Measurements from ENCODE around the gene PSMD5. TPM values are rescaled to one million over a fixed set of nuclear protein-coding genes. Genes with fewer than 3 reads are reported as not detected.
"Not testable (repeated sequence)": the region's sequence is repeated elsewhere in the genome, so short reads cannot be mapped to it uniquely, and the experiment has no call there.

PSMD5 gene
- total RNA-seq, 2 donors from 2014 or later, result 59.5 to 70.4 TPM

DNA sequence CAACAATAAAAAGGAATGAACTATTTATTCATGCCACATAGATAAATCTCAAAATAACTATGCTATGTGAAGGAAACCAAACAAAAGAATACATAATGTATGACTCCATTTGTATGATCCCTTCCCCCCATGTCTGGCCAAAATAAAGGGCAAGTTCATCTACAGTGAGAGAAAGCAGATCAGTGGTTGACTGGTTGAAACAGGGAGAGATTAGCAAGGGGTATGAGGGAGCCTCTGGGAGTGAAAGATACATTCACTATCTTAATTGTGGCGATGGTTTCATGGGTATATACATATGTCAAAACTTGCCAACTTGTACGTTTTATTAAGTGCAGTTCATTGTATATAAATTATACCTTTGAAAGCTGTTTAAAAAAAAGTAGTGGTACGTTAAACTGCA is 4.8 kb downstream of the PSMD5 start:
- H3K4me3 Mint-ChIP-seq, result no peak overlapping the region
- no peak for ATAC-seq
- peak overlapping the region in 1 of 2 donors; percentile 15 for H3K27ac Mint-ChIP-seq
- no peaks in the 10 kb centered on the region for H3K27me3 Mint-ChIP-seq
- H3K4me1 Mint-ChIP-seq (ENCODE audit: low read depth in 2 of 2), result peaks cover 33 to 36% of the 10 kb centered on the region in 2 donors
- no peaks in the 10 kb centered on the region for H3K9me3 Mint-ChIP-seq
- no peak for DNase-seq (ENCODE audit: low spot score)
- peaks cover 13% of the 10 kb centered on the region for H3K36me3 Mint-ChIP-seq

- ATAC-seq (no peak), DNase-seq (ENCODE audit: low spot score) (no peak)
- Mint-ChIP-seq H3K27me3 (no peaks in the 10 kb centered on the region), H3K27ac (no peak overlapping the region), H3K4me3 (no peak overlapping the region), H3K36me3 (peaks cover 29% of the 10 kb centered on the region), H3K9me3 (no peaks in the 10 kb centered on the region), H3K4me1 (ENCODE audit: low read depth in 2 of 2) (peaks cover 9 to 10% of the 10 kb centered on the region in 2 donors)
Observed at GRCh38 chr9:120833325-120833724, 9.4 kb downstream of the PSMD5 start.

DNA sequence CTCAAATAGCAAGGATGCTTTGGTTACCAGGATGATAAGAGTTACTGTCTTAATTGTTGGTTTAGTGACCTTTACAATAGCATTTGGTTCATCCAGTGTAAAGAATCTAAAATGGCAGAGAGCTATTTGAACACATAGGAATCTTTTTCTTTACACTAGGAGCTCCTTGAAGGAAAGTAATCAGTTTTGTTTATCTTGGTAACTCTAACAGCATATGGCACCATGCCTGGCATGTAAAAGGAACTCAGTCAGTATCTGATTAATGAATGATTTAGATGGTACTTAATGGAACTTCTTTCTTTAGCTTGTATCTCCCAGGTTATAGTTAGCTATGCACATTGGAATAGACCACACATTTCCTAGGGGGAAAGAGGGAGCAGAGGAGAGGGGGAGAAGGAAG is 9.9 kb downstream of the PSMD5 start:
- Mint-ChIP-seq H3K4me1 (ENCODE audit: low read depth in 2 of 2) (peaks cover 8 to 9% of the 10 kb centered on the region in 2 donors), H3K36me3 (peaks cover 29% of the 10 kb centered on the region), H3K9me3 (no peaks in the 10 kb centered on the region), H3K4me3 (no peak overlapping the region), H3K27me3 (no peaks in the 10 kb centered on the region), H3K27ac (no peak overlapping the region)
- DNase-seq (ENCODE audit: low spot score), result no peak
- no peak for ATAC-seq

- Mint-ChIP-seq H3K36me3 (peaks cover 26% of the 10 kb centered on the region), H3K9me3 (no peaks in the 10 kb centered on the region), H3K4me3 (no peak overlapping the region), H3K27me3 (no peaks in the 10 kb centered on the region), H3K27ac (no peak overlapping the region), H3K4me1 (ENCODE audit: low read depth in 2 of 2) (peaks cover 4 to 6% of the 10 kb centered on the region in 2 donors)
- DNase-seq (ENCODE audit: low spot score) (no peak), ATAC-seq (no peak)
Observed at GRCh38 chr9:120830865-120831264, 11.9 kb downstream of the PSMD5 start.

- H3K27me3 Mint-ChIP-seq, result no peaks in the 10 kb centered on the region
- ATAC-seq, result no peak
- peaks cover 2 to 4% of the 10 kb centered on the region in 2 donors for H3K4me1 Mint-ChIP-seq (ENCODE audit: low read depth in 2 of 2)
- peaks cover 24% of the 10 kb centered on the region for H3K36me3 Mint-ChIP-seq
- H3K9me3 Mint-ChIP-seq, result no peaks in the 10 kb centered on the region
- no peak for DNase-seq (ENCODE audit: low spot score)
- no peak overlapping the region for H3K27ac Mint-ChIP-seq
- no peak overlapping the region for H3K4me3 Mint-ChIP-seq
Observed at GRCh38 chr9:120830151-120830550, 12.6 kb downstream of the PSMD5 start.

GRCh38 chr9:120829650-120830049 is 13.1 kb downstream of the PSMD5 start:
- peaks cover 25% of the 10 kb centered on the region for H3K36me3 Mint-ChIP-seq
- H3K27ac Mint-ChIP-seq, result no peak overlapping the region
- DNase-seq (ENCODE audit: low spot score), result no peak
- H3K27me3 Mint-ChIP-seq, result no peaks in the 10 kb centered on the region
- no peaks in the 10 kb centered on the region for H3K9me3 Mint-ChIP-seq
- peaks cover 2 to 4% of the 10 kb centered on the region in 2 donors for H3K4me1 Mint-ChIP-seq (ENCODE audit: low read depth in 2 of 2)
- ATAC-seq, result no peak
- H3K4me3 Mint-ChIP-seq, result no peak overlapping the region

GRCh38 chr9:120820095-120820494 is 22.6 kb downstream of the PSMD5 start:
- Mint-ChIP-seq H3K27me3 (no peaks in the 10 kb centered on the region), H3K27ac (peak overlapping the region in 1 of 2 donors; percentile 22), H3K36me3 (peaks cover 37% of the 10 kb centered on the region), H3K9me3 (no peaks in the 10 kb centered on the region), H3K4me3 (no peak overlapping the region), H3K4me1 (ENCODE audit: low read depth in 2 of 2) (no peaks in the 10 kb centered on the region)
- no peak for ATAC-seq
- DNase-seq (ENCODE audit: low spot score), result no peak

GRCh38 chr9:120818595-120818994 is 24.1 kb downstream of the PSMD5 start:
- H3K4me1 Mint-ChIP-seq (ENCODE audit: low read depth in 2 of 2), result no peaks in the 10 kb centered on the region
- DNase-seq (ENCODE audit: low spot score) (no peak), ATAC-seq (no peak)
- peak overlapping the region in 1 of 2 donors; percentile 17 for H3K27ac Mint-ChIP-seq
- H3K4me3 Mint-ChIP-seq, result no peak overlapping the region
- no peaks in the 10 kb centered on the region for H3K9me3 Mint-ChIP-seq
- peaks cover 31% of the 10 kb centered on the region for H3K36me3 Mint-ChIP-seq
- H3K27me3 Mint-ChIP-seq, result no peaks in the 10 kb centered on the region

DNA sequence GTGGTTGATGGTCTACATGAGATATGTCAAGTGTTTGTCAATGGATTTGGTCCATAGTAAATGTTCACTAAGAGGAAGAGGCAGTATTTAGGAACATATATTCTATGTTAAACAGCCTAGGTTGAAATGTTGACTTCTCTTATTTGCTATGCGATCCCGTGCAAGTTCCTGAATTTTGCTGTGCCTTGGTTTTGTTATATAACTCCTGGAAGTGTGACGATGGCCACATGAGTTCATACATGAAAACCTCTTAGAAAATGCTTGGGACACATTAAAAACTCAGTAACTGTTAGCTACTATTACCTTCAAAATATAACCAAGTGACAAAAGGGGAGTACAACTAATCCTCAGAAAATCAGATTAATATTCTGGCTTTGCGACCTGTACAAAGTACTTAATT is 27.6 kb downstream of the PSMD5 start:
- Mint-ChIP-seq H3K36me3 (peaks cover 22% of the 10 kb centered on the region), H3K27me3 (no peaks in the 10 kb centered on the region), H3K4me3 (no peak overlapping the region), H3K9me3 (no peaks in the 10 kb centered on the region), H3K27ac (no peak overlapping the region), H3K4me1 (ENCODE audit: low read depth in 2 of 2) (peaks cover 0 to 9% of the 10 kb centered on the region in 2 donors)
- ATAC-seq (no peak), DNase-seq (ENCODE audit: low spot score) (no peak)

- peaks cover 45% of the 10 kb centered on the region for H3K36me3 Mint-ChIP-seq
- peaks cover 6% of the 10 kb centered on the region for H3K9me3 Mint-ChIP-seq
- no peaks in the 10 kb centered on the region for H3K27me3 Mint-ChIP-seq
Observed at GRCh38 chr9:120808931-120809330, 33.8 kb downstream of the PSMD5 start.

DNA sequence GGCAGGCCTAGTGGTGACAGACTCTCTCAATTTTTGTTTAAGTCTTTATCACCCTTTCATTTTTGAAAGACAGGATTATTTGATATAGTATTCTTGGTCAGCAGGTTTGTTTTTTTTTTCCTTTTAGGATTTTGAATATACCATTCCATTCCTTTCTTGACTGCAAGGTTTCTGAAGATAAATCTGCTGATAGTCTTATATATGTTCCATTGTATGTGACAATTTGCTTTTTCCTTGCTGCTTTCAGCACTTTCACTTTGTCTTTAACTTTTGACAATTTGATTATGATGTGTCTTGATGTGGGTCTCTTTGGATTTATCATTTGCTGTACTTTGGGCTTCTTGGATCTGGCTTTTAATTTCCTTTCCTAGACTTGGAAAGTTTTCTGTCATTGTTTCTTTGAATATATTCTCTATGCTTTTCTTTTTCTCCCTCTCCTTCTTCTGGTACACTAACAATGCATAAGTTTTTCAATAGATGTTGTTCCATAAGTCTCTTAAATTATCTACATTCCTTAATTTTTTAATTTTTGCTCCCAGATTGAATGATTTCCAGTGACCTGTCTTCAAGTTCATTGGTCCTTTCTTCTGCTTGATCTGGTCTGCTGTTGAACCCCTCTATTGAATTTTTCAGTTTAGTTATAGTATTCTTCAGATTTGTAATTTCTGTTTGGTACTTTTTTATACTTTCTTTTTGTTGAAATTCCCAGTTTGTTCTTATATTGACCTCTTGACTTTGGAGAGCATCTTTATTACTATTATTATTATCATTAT is 34.9 kb downstream of the PSMD5 start:
- H3K4me1 Mint-ChIP-seq (ENCODE audit: low read depth in 2 of 2), result peaks cover 0 to 5% of the 10 kb centered on the region in 2 donors
- H3K27ac Mint-ChIP-seq, result no peak overlapping the region
- peaks cover 6% of the 10 kb centered on the region for H3K9me3 Mint-ChIP-seq
- no peak for DNase-seq (ENCODE audit: low spot score)
- H3K27me3 Mint-ChIP-seq, result no peaks in the 10 kb centered on the region
- H3K4me3 Mint-ChIP-seq, result no peak overlapping the region
- peaks cover 45% of the 10 kb centered on the region for H3K36me3 Mint-ChIP-seq
- ATAC-seq, result no peak

More at GRCh38 chr9:120808931-120809330, 33.8 kb downstream of the PSMD5 start:
- H3K27ac Mint-ChIP-seq, result no peak overlapping the region
- peaks cover 0 to 9% of the 10 kb centered on the region in 2 donors for H3K4me1 Mint-ChIP-seq (ENCODE audit: low read depth in 2 of 2)
- no peak overlapping the region for H3K4me3 Mint-ChIP-seq
- DNase-seq (ENCODE audit: low spot score) (no peak), ATAC-seq (no peak)

- not testable (repeated sequence) for H3K27me3 Mint-ChIP-seq; H3K4me3 Mint-ChIP-seq; H3K27ac Mint-ChIP-seq; DNase-seq (ENCODE audit: low spot score); ATAC-seq; H3K4me1 Mint-ChIP-seq (ENCODE audit: low read depth in 2 of 2); H3K9me3 Mint-ChIP-seq
- H3K36me3 Mint-ChIP-seq, result peaks cover 40% of the 10 kb centered on the region
Observed at GRCh38 chr9:120804784-120805363, 37.8 kb downstream of the PSMD5 start.

GRCh38 chr9:120801441-120801840 is 41.3 kb downstream of the PSMD5 start:
- peaks cover 11% of the 10 kb centered on the region for H3K36me3 Mint-ChIP-seq
- H3K27ac Mint-ChIP-seq, result no peak overlapping the region
- ATAC-seq (no peak), DNase-seq (ENCODE audit: low spot score) (no peak)
- no peak overlapping the region for H3K4me3 Mint-ChIP-seq
- peaks cover 3% of the 10 kb centered on the region for H3K9me3 Mint-ChIP-seq
- H3K27me3 Mint-ChIP-seq, result no peaks in the 10 kb centered on the region
- H3K4me1 Mint-ChIP-seq (ENCODE audit: low read depth in 2 of 2), result no peaks in the 10 kb centered on the region

GRCh38 chr9:120792898-120793765 is 49.6 kb downstream of the PSMD5 start, which contains the start of gene FBXW2:
FBXW2 (minus strand) TSS chr9:120793416; CDS start chr9:120788258, 5,158 bp downstream.
- Mint-ChIP-seq H3K9me3 (no peaks in the 10 kb centered on the region), H3K4me1 (ENCODE audit: low read depth in 2 of 2) (peaks cover 34 to 36% of the 10 kb centered on the region in 2 donors), H3K36me3 (peaks cover 4% of the 10 kb centered on the region), H3K27me3 (no peaks in the 10 kb centered on the region), H3K4me3 (peak within 1 kb of the TSS; percentile 96), H3K27ac (peak within 1 kb of the TSS; percentile 85 to 93)
- DNase-seq (ENCODE audit: low spot score) (peak; percentile 94), ATAC-seq (peak; percentile 98 to 99)

Data from natural killer cell treated with Interleukin-12 subunit alpha and Interleukin-12 subunit beta and Interleukin-15 and Interleukin-18, amount 100 ng/mL, for 72 hours (primary cell).